K562 (cell line): ENCODE results near the gene NCMAP. TPM values are rescaled to one million over a fixed set of nuclear protein-coding genes. Genes with fewer than 3 reads are reported as not detected.

Experiments used
- ATF7 ChIP-seq: fragments of 450-650 bp; IDR thresholded peaks from 2 replicates; pipeline ENCODE4 v1.7.1; 2014; ENCODE audit warnings: mild to moderate bottlenecking, moderate library complexity
- CCAR2 ChIP-seq: fragments of 200-400 bp; formaldehyde crosslinking; IDR thresholded peaks from 2 replicates; pipeline ENCODE4 v1.6.1; 2017; ENCODE audit warnings: mild to moderate bottlenecking, low read depth, low read length
- CSDE1 ChIP-seq, 2 experiments: fragments of 450-650 bp; IDR thresholded peaks; 2 replicates each; pipeline ENCODE4 v1.6.1; 2016; ENCODE audit warnings: mild to moderate bottlenecking in 1 of 2
- EWSR1 ChIP-seq: fragments of 450-650 bp; IDR thresholded peaks from 2 replicates; pipeline ENCODE4 v1.6.1; 2018; ENCODE audit warnings: borderline replicate concordance, mild to moderate bottlenecking, low read depth, moderate library complexity; ENCODE audit not compliant: partially characterized antibody
- KAT2B ChIP-seq: IDR thresholded peaks from one replicate; pipeline ENCODE4 v1.6.1; 2012; ENCODE audit warnings: low read depth, mild to moderate bottlenecking, control low read depth, inconsistent platforms, low read length, moderate library complexity
- KHSRP ChIP-seq: fragments of 450-650 bp; IDR thresholded peaks from 2 replicates; pipeline ENCODE4 v1.6.1; 2017
- RBM17 ChIP-seq: fragments of 200-400 bp; formaldehyde crosslinking; IDR thresholded peaks from 2 replicates; pipeline ENCODE4 v1.6.1; 2017; ENCODE audit warnings: low read depth, mild to moderate bottlenecking, low read length, borderline replicate concordance
- STAT5A ChIP-seq: IDR thresholded peaks from 2 replicates; pipeline ENCODE4 v1.6.1; 2012; ENCODE audit warnings: low read length, inconsistent platforms, borderline replicate concordance
- TRIM24 ChIP-seq, 2 experiments: fragments of 450-650 bp; IDR thresholded peaks; 2 replicates each; pipeline ENCODE4 v1.6.1; 2016
- ZFX ChIP-seq: sonication (generic); formaldehyde crosslinking; IDR thresholded peaks from 2 replicates; pipeline ENCODE4 v1.8.0; 2022; ENCODE audit warnings: mild to moderate bottlenecking, missing genetic modification reagents, moderate library complexity
- ZNF408 ChIP-seq: fragments of 250-450 bp; sonication (Bioruptor Pico); IDR thresholded peaks from 2 replicates; pipeline ENCODE4 v1.4.0; 2020; ENCODE audit warnings: low read depth, mild to moderate bottlenecking, moderate library complexity
- ZSCAN32 ChIP-seq: fragments of 450-650 bp; formaldehyde crosslinking; IDR thresholded peaks from 2 replicates; pipeline ENCODE4 v1.4.0; 2020; ENCODE audit warnings: mild to moderate bottlenecking, moderate library complexity
- polyA plus RNA-seq, 8 experiments: library from polyadenylated mRNA; depleted of rRNA in 4 of 8; stranded (reverse) in 5 of 8; unstranded in 3 of 8; fragments of >200 nt; fragmentation: Nextera tagmentation in 2 of 8; fragmentation: Illumina TruSeq in 1 of 8; extraction: Ambion mirVana in 2 of 8; extraction: Trizol in 1 of 8; gene quantifications; 2 replicates each; pipeline versions ENCODE4 v1.2.1 to v1.2.3, GENCODE V29; 2011 to 2014; ENCODE audit warnings: inconsistent platforms in 1 of 8, missing spikeins in 1 of 8
- total RNA-seq, 7 experiments: library from RNA; depleted of rRNA in 6 of 7; stranded (reverse); fragments of >200 nt in 6 of 7; fragmentation: Illumina TruSeq in 2 of 7; extraction: Trizol in 2 of 7; gene quantifications; 2 replicates each; pipeline versions ENCODE4 v1.2.1 to v1.2.3, GENCODE V29; 2011 to 2021; ENCODE audit warnings: low replicate concordance in 1 of 7
- TF ChIP-seq, protein P1 (sequence below), 2 experiments: fragments of 450-650 bp; IDR thresholded peaks; 2 replicates each; pipeline ENCODE4 v1.6.1; 2016; ENCODE audit warnings: mild to moderate bottlenecking in 2 of 2, borderline replicate concordance in 1 of 2, low read depth in 1 of 2, moderate library complexity in 1 of 2
- TF ChIP-seq, protein P2 (sequence below): fragments of 250-450 bp; sonication (Bioruptor Pico); IDR thresholded peaks from 2 replicates; pipeline ENCODE4 v1.5.0; 2020; ENCODE audit warnings: mild to moderate bottlenecking

Gene NCMAP
- total and polyA plus RNA-seq, 9 of the 15 experiments (the other 6 are each of a cell fraction or from before 2014, with no cell fraction given): 0.03 TPM; not detected in 8

DNA sequence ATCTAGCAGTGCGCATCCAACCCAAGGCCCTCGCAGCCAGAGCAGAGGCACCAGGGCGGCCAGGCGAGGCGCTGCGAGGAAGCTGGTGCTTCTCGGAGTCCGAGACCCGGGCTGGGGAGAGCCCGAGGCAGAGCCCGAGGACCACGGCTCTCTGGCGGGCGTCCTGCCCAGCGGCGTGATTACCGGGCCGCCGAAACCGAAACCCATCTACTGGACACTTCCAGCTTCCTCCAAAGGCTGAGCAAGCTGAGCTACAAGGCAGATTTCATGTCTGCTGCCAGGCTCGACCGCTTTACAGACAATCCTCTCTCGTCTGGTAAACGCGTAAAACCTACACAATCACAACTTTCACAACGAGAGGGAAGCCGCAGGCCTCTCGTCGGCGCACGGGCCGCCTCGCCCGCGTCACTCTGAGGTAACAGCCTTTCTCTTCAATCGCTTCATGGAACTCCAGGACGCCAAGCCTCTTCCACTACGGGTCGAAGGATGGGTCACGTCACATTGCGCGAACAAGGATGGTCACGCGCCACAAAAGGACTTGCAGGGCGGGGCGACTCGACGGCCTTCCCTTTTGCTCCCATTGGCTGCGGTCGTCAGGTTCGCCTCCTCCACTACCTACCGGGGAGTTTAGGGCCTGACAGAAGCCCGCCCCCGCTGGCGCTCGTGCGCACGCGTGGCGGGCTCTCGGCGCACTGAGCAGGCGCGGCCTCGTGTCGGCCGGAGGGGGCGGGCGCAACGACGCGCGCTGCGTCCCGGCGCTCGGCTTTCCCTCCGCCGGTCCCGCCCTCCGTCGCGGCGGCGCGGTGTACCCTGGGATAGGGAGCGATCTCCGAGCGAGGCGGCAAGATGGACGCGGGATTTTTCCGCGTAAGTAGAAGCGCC lies 86.8 kb downstream of the NCMAP start, which contains the start of gene SRRM1 (continued):
- TF ChIP-seq, protein P1, sequence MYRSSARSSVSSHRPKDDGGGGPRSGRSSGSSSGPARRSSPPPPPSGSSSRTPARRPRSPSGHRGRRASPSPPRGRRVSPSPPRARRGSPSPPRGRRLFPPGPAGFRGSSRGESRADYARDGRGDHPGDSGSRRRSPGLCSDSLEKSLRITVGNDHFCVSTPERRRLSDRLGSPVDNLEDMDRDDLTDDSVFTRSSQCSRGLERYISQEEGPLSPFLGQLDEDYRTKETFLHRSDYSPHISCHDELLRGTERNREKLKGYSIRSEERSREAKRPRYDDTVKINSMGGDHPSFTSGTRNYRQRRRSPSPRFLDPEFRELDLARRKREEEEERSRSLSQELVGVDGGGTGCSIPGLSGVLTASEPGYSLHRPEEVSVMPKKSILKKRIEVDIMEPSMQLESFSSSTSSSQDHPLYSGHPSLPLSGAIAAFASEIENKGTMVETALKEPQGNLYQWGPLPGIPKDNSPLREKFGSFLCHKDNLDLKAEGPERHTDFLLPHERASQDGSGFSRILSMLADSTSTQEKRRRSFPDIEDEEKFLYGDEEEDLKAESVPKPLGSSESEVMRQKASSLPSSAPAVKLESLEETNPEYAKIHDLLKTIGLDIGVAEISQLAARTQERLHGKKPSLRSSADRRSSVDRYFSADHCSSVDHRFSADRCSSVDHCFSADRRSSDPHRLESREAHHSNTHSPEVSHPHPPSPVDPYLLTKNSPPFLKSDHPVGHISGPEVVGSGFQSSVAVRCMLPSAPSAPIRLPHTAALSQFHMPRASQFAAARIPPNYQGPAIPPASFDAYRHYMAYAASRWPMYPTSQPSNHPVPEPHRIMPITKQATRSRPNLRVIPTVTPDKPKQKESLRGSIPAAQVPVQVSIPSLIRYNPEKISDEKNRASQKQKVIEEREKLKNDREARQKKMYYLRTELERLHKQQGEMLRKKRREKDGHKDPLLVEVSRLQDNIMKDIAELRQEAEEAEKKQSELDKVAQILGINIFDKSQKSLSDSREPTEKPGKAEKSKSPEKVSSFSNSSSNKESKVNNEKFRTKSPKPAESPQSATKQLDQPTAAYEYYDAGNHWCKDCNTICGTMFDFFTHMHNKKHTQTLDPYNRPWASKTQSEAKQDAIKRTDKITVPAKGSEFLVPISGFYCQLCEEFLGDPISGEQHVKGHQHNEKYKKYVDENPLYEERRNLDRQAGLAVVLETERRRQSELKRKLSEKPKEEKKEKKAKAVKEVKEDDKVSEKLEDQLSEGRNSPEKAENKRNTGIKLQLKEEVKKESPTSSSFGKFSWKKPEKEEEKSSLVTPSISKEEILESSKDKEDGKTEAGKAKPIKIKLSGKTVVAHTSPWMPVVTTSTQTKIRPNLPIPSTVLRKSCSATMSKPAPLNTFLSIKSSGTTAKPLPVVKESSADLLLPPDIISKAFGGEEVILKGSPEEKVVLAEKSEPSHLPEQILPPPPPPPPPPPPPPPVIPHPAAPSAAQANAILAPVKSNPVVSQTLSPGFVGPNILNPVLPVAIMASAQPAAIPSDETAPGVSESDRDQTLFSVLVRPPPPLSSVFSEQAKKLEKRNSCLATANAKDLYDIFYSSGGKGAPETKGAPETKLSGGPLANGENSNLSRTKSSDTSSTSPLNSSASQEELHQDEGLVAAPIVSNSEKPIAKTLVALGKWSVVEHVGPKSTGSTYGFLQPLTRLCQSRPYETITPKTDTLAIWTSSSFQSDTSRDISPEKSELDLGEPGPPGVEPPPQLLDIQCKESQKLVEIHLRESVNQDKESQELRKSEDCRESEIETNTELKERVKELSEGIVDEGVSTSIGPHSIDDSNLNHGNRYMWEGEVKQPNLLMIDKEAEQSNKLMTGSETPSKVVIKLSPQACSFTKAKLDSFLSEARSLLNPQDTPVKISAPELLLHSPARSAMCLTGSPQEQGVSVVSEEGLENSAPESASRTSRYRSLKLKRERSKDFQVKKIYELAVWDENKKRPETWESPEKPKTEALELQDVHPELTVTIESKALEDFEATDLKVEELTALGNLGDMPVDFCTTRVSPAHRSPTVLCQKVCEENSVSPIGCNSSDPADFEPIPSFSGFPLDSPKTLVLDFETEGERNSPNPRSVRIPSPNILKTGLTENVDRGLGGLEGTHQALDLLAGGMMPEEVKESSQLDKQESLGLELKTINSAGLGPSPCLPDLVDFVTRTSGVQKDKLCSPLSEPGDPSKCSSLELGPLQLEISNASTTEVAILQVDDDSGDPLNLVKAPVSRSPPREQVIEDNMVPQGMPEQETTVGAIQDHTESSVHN (IDR thresholded peaks at IDR 0.05; ENCODE audit: borderline replicate concordance in 1 of 2, low read depth in 1 of 2): no peak
- TF ChIP-seq CCAR2 (no peak), KHSRP (no peak), RBM17 (no peak), CSDE1 (IDR thresholded peaks at IDR 0.05) (peak in 1 of 2 experiments; percentile 64; a peak in 1 of 4 replicates), EWSR1 (no peak), TRIM24 (IDR thresholded peaks at IDR 0.05) (peak in 1 of 2 experiments; percentile 40; a peak in 1 of 4 replicates), ZSCAN32 (CRISPR knock-in tag) (no peak), ZNF408 (CRISPR knock-in tag) (no peak), ATF7 (peak; percentile 93), STAT5A (no peak), ZFX (CRISPR knock-in tag) (peak; percentile 66), KAT2B (no peak)
- TF ChIP-seq, protein P2, sequence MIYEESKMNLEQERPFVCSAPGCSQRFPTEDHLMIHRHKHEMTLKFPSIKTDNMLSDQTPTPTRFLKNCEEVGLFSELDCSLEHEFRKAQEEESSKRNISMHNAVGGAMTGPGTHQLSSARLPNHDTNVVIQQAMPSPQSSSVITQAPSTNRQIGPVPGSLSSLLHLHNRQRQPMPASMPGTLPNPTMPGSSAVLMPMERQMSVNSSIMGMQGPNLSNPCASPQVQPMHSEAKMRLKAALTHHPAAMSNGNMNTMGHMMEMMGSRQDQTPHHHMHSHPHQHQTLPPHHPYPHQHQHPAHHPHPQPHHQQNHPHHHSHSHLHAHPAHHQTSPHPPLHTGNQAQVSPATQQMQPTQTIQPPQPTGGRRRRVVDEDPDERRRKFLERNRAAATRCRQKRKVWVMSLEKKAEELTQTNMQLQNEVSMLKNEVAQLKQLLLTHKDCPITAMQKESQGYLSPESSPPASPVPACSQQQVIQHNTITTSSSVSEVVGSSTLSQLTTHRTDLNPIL: no peak
